GM21619 (cell line): ENCODE measurements around the gene PPP2R1B.
"Not testable (repeated sequence)": the region's sequence is repeated elsewhere in the genome, so short reads cannot be mapped to it uniquely, and the experiment has no call there.

Source experiments
- ATAC-seq: cut with Tn5 transposase; IDR thresholded peaks from one replicate; pipeline ENCODE4 v1.9.1; 2021; ENCODE audit not compliant: unreplicated experiment

PPP2R1B gene

GRCh38 chr11:111784311-111784710 is 18.1 kb upstream of the PPP2R1B start:
- ATAC-seq = not testable (repeated sequence)

GRCh38 chr11:111782109-111782741 is 16.0 kb upstream of the PPP2R1B start:
- ATAC-seq = no peak

- ATAC-seq = no peak
Observed at GRCh38 chr11:111779118-111779517, 12.9 kb upstream of the PPP2R1B start.

GRCh38 chr11:111778047-111778558 is 11.9 kb upstream of the PPP2R1B start:
- ATAC-seq = no peak

GRCh38 chr11:111777094-111778046 is 11.2 kb upstream of the PPP2R1B start:
- no peak for ATAC-seq

GRCh38 chr11:111776398-111777093 is 10.4 kb upstream of the PPP2R1B start:
- ATAC-seq = peak; percentile 97

- ATAC-seq = no peak
Observed at GRCh38 chr11:111774955-111775710, 8.9 kb upstream of the PPP2R1B start.

- no peak for ATAC-seq
Observed at GRCh38 chr11:111772535-111772934, 6.3 kb upstream of the PPP2R1B start.

- ATAC-seq = not testable (repeated sequence)
Observed at GRCh38 chr11:111771205-111771604, 5.0 kb upstream of the PPP2R1B start.

- no peak for ATAC-seq
Observed at GRCh38 chr11:111770581-111771134, 4.5 kb upstream of the PPP2R1B start.

- peak; percentile 12 for ATAC-seq
Observed at GRCh38 chr11:111766834-111767142, 599 bp upstream of the PPP2R1B start.

- ATAC-seq = peak; percentile 46
Observed at GRCh38 chr11:111765320-111765983, 737 bp downstream of the PPP2R1B start.

- no peak for ATAC-seq
Observed at GRCh38 chr11:111764621-111765020, 1.6 kb downstream of the PPP2R1B start.

GRCh38 chr11:111762981-111763643 is 3.1 kb downstream of the PPP2R1B start:
- ATAC-seq = no peak

GRCh38 chr11:111762526-111762925 is 3.7 kb downstream of the PPP2R1B start:
- ATAC-seq = no peak

- ATAC-seq = no peak
Observed at GRCh38 chr11:111761036-111761435, 5.2 kb downstream of the PPP2R1B start.

- no peak for ATAC-seq
Observed at GRCh38 chr11:111759778-111760407, 6.3 kb downstream of the PPP2R1B start.

- ATAC-seq = no peak
Observed at GRCh38 chr11:111759376-111759775, 6.8 kb downstream of the PPP2R1B start.

GRCh38 chr11:111756097-111756496 is 10.1 kb downstream of the PPP2R1B start:
- ATAC-seq = no peak
